OCI-M2 (cell line): ENCODE results near the gene FLT3LG.
"Not testable (repeated sequence)": the region's sequence is repeated elsewhere in the genome, so short reads cannot be mapped to it uniquely, and the experiment has no call there.

ENCODE experiments used
- DNase-seq: peaks from one replicate; lab custom pipeline; 2025; ENCODE audit not compliant: unreplicated experiment; lab: John Stamatoyannopoulos, UW

Gene FLT3LG

DNA sequence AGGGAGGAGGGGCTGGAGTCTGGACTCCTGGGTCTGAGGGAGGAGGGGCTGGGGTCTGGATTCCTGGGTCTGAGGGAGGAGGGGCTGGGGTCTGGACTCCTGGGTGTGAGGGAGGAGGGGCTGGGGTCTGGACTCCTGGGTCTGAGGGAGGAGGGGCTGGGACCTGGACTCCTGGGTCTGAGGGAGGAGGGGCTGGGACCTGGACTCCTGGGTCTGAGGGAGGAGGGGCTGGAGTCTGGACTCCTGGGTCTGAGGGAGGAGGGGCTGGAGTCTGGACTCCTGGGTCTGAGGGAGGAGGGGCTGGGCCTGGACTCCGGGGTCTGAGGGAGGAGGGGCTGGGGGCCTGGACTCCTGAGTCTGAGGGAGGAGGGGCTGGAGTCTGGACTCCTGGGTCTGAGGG lies 12.9 kb upstream of the FLT3LG start:
- DNase-seq, result not testable (repeated sequence)

DNA sequence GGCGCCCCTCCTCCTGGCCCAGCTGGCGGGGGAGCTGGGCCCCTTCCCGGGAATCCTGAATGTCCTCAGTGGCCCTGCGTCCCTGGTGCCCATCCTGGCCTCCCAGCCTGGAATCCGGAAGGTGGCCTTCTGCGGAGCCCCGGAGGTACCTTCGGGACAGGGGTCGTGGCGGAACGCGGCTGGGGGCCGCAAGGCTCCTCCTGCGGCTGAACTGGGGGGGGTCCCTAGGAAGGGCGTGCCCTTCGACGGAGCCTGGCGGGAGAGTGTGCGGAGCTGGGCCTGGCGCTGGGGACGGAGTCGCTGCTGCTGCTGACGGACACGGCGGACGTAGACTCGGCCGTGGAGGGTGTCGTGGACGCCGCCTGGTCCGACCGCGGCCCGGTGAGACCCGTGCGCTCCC lies 12.4 kb upstream of the FLT3LG start:
- DNase-seq, result no peak

DNA sequence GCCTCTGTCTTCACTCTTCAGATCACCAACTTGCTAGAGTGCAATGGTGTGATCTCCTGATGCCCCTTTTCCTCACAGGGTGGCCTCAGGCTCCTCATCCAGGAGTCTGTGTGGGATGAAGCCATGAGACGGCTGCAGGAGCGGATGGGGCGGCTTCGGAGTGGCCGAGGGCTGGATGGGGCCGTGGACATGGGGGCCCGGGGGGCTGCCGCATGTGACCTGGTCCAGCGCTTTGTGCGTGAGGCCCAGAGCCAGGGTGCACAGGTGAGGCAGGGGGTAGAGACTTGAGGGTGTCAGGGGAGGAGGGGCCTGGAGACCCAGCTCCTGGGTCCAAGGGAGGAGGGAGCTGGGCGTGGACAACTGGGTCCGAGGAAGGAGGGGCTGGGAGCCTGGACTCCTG lies 11.5 kb upstream of the FLT3LG start:
- DNase-seq, result no peak

DNA sequence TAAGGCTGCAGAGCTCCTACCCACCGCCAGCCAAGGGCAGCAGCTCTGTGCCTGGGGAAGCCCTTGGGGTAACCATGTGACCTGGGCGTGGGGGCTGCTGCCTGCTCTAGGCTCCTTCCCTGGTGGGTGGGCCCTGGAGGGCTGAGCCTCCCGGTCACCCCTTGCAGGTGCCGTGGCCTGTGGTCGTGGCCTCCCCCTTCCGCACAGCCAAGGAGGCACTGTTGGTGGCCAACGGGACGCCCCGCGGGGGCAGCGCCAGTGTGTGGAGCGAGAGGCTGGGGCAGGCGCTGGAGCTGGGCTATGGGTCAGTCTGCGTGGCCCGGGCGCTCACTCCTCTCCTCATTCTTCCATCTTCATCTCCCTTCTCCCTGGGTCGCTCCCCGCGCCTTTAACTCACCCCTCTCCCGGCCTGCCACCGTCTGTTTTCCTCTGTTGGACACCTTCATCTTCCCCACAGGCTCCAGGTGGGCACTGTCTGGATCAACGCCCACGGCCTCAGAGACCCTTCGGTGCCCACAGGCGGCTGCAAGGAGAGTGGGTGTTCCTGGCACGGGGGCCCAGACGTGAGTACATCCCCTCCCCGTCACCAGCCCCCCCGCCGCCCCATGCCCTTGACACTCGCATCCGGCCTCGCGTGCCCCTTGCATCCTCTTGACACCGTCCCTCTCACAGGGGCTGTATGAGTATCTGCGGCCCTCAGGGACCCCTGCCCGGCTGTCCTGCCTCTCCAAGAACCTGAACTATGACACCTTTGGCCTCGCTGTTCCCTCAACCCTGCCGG lies 9.9 kb upstream of the FLT3LG start:
- no peak for DNase-seq

GRCh38 chr19:49465371-49465770 lies 8.6 kb upstream of the FLT3LG start:
- no peak for DNase-seq

GRCh38 chr19:49468199-49468598 lies 5.8 kb upstream of the FLT3LG start:
- no peak for DNase-seq

DNA sequence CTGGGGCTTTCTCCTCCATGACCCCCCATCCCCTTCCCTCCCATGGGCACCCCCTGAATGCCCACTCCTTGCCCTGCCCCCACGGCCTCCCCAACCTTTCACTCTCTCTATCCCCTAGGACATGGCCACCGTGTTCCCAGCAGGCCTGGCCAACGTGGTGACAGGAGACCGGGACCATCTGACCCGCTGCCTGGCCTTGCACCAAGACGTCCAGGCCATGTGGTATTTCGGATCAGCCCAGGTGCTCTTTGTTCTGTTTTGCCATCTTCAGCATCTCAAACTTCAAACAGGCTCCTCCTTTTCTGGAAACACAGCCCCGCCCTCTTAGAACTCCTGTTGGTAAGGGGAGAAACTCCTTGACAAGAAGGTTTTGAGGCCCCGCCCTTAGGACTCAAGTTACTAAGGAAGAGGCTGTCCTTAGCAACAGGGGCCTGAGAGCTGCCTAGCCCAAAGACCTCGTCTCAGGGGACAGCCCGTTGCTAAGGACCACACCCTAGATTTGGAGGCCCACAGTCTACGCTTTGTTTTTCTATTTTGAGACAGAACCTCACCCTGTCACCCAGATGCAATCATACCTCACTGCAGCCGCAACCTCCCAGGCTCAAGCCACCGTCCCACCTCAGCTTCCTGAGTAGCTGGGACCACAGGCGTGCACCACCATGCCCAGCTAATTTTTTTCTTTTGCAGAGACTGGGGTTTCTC lies 5.1 kb upstream of the FLT3LG start:
- no peak for DNase-seq

- no peak for DNase-seq
These were observed 4.0 kb upstream of the FLT3LG start for GRCh38 chr19:49469828-49470614.

- no peak for DNase-seq
These were observed 3.4 kb upstream of the FLT3LG start for GRCh38 chr19:49470615-49470978.

- no peak for DNase-seq
These were observed 1.1 kb upstream of the FLT3LG start for GRCh38 chr19:49472936-49473335.

DNA sequence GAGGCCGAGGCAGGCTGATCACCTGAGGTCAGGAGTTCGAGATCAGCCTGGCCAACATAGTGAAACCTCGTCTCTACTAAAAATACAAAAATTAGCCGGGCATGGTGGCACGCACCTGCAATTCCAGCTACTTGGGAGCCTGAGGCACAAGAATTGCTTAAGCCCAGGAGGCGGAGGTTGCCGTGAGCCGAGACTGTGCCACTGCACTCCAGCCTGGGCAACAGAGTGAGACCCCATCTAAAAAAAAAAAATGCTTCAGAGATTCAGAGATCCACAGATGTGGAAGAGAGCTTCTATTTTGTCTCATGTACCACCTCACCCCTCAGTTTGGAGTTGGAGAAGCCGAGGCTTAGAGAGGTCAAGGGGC lies 531 bp upstream of the FLT3LG start:
- DNase-seq, result not testable (repeated sequence)

DNA sequence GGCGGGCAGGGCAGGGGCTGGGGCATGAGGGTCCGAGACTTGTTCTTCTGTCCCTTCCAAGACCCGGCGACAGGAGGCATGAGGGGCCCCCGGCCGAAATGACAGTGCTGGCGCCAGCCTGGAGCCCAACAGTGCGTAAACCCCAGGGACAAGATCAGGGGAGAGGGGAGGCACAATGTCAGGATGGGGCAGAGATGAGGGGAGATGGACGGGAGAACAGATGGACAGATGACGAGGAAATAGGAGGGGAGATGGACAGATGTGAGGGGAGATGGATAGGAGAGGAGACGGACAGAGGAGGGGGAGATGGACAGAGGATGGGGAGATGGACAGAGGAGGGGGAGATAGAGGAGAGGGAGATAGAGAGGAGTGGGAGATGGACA lies 518 bp downstream of the FLT3LG start:
- DNase-seq, result no peak

GRCh38 chr19:49475191-49475917 lies 1.3 kb downstream of the FLT3LG start:
- no peak for DNase-seq

DNA sequence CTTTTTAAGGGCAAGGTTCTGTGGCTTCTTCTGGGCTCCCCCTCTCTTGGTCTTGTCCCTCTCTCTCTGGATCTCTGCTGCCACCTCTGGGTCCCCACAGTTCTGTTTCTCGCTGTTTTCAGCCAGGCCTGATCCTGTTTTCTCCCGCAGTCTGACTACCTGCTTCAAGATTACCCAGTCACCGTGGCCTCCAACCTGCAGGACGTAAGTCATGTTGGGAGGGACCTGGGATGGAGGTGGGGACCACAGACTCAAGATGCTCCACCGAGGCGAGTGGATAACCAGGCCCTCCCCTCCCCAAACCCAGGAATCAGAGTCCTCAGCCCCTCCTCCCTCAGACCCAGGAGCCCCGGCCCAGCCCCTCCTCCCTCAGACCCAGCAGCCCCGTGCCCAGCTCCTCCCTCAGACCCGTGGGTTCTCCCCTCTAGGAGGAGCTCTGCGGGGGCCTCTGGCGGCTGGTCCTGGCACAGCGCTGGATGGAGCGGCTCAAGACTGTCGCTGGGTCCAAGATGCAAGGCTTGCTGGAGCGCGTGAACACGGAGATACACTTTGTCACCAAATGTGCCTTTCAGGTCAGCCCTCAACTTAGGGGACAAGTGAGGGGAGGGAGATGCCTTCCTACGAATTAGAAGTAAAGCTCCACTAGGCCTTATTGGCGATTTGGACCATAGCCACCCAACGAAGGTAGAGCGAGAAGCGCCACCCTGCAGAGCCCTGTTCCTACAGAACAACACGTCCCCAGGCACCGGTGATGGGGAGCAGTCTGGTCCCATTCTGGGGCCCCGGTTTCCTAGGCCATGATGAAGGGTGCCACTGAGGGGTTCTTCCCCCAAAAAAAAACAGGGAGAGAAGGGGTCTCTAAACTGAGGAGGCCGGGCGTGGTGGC lies 2.2 kb downstream of the FLT3LG start:
- DNase-seq, result no peak

DNA sequence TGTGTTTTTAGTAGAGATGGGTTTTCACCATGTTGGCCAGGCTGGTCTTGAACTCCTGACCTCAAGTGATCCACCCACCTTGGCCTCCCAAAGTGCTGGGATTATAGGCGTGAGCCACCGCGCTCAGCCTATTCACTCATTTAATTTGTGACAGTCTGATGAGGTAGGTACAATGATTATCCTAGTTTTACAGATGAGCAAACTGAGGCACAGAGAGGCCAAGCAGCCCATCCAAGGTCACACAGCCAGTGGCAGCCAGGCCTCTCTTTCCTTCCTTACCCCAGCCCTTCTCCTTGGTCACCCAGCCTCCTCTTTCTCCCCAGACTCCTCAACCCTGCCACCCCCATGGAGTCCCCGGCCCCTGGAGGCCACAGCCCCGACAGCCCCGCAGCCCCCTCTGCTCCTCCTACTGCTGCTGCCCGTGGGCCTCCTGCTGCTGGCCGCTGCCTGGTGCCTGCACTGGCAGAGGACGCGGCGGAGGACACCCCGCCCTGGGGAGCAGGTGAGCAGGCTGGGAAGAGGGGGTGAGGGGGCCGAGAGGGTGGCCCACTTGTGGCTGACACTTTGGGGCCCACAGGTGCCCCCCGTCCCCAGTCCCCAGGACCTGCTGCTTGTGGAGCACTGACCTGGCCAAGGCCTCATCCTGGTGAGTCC lies 6.1 kb downstream of the FLT3LG start:
- DNase-seq, result no peak

DNA sequence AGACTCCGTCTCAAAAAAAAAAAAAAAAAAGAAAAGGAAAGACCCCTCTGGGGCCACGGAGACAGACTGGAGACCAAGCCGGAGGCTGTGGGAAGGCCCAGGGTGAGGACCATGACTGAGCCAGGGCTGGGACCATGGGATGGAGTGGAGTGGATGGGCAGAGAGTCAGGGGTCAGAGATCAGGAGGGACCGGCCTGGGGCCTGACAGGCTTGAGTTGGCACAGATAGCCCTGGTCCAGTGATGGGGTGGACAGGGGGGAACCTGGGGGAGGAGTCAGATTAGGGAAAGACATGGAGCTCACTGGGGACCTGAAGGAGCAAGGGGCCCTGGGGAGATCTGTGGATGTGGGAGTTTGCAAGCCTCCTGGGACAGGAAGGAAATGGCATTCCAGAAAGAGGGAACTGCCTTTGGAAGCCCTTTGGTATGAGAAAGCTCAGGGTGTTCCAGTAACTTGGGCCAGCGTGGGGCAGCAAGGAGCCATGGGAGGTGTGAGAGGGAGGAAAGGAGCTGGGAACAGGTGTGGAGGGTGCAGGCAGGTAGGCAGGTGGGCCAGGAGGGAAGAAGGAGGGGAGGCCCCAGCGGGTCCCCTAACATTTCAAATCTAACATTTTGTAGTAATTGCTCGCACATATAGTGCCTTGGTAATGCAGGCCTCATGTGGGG lies 7.1 kb downstream of the FLT3LG start:
- no peak for DNase-seq

DNA sequence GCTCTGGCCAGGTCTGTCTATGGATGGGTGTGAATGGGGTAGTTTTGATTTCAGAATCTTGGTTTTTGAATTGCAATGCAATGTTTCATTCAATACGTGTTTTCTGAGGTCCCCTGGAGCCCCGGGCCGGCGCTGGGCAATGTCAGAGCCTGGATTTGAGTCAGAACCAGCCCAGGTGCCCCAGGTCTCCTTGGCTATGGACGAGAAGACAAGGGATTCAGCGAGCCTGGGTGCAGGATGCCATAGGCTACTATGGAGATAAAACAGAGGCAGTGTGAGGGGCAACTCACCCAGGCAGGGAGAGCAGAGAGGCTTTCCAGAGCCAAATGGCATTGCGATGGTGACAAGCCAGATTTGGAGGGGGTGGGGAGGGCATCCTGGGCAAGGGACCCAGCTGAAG lies 12.2 kb downstream of the FLT3LG start:
- DNase-seq, result no peak

DNA sequence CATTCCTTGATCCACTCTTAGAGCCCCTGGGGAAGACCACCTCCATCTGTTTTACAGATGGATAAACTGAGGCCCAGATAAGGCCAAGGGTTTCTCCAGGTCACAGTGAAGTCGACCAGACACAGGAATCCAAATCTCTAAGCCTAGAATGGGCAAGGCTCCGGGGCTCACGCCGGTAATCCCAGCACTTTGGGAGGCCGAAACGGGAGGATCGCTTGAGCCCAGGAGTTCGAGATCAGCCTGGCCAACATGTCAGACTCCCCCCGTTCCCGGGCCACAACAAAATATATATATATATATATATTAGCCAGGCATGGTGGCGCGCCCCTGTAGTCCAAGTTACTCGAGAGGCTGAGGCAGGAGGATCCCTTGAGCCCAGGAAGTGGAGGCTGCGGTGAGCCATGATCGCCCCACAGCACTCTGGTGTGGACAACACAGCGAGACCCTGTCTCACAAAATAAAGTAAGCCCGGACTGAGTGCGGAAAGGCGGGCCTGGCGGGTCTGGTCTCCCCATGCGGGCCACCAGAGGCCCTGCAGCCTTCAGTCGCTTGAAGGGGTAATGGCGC lies 12.8 kb downstream of the FLT3LG start:
- no peak for DNase-seq
